OCI-LY7 (cell line): ENCODE measurements around the gene DENND6B.

Experiments
- EZH2phosphoT487 ChIP-seq: fragments of 200-600 bp; sonication (generic); IDR thresholded peaks from 2 replicates; pipeline ENCODE4 v1.6.1; 2018; ENCODE audit warnings: low read depth, borderline replicate concordance, mild to moderate bottlenecking, mixed run types, antibody characterized with exemption, low read length, moderate library complexity, mixed read lengths
- TF ChIP-seq, protein P1 (sequence below): fragments of 200-600 bp; sonication (generic); conservative IDR thresholded peaks from 2 replicates; pipeline ENCODE4 v1.5.1; 2014; ENCODE audit warnings: mild to moderate bottlenecking, antibody characterized with exemption, low read length, moderate library complexity, mixed read lengths

DNA sequence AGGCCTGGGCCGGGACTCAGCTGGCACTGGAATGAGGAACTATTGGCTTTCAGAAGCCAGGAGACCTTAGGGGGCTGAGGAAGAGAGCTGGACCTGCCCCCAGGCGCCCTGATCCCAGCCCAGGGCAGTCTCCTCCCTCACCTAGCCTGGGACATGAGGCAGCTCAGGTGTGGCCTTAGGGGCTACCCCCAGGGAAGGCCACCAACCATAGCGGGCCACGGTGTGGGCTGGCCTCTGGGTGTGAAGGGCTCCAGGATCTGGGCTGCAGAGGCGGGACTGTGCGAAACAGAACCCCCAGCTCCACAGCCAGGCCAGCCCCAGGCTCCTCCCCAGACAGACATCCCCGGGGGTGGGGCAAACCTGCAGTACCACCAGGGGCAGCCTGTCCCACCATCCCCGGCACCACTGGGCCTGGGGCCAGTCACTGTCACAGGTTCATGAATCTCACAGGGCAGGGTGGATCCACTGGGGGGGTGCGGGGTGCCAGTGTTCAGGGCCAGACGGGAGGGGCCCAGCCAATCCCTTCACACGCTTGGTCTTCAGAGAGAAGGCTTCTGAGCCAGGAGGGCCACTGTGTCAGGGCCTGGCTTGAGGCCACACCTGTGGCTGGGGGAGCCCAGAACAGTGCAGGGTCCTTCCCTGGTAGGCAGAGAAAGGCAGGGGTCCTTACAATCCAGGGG lies 22.8 kb downstream of the DENND6B start:
- TF ChIP-seq, protein P1, sequence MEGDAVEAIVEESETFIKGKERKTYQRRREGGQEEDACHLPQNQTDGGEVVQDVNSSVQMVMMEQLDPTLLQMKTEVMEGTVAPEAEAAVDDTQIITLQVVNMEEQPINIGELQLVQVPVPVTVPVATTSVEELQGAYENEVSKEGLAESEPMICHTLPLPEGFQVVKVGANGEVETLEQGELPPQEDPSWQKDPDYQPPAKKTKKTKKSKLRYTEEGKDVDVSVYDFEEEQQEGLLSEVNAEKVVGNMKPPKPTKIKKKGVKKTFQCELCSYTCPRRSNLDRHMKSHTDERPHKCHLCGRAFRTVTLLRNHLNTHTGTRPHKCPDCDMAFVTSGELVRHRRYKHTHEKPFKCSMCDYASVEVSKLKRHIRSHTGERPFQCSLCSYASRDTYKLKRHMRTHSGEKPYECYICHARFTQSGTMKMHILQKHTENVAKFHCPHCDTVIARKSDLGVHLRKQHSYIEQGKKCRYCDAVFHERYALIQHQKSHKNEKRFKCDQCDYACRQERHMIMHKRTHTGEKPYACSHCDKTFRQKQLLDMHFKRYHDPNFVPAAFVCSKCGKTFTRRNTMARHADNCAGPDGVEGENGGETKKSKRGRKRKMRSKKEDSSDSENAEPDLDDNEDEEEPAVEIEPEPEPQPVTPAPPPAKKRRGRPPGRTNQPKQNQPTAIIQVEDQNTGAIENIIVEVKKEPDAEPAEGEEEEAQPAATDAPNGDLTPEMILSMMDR, result peak; percentile 36; the same call in 1 of the 2 replicates
- no peak for TF ChIP-seq EZH2phosphoT487
